ENCODE data around the gene GUCY2F. TPM values are rescaled to one million over a fixed set of nuclear protein-coding genes. Genes with fewer than 3 reads are reported as not detected.

GUCY2F gene
- total and polyA plus RNA-seq, 2 donors (not counting 3 experiments of a cell fraction or from before 2014, with no cell fraction given) = 0.01 TPM; not detected in 1

DNA sequence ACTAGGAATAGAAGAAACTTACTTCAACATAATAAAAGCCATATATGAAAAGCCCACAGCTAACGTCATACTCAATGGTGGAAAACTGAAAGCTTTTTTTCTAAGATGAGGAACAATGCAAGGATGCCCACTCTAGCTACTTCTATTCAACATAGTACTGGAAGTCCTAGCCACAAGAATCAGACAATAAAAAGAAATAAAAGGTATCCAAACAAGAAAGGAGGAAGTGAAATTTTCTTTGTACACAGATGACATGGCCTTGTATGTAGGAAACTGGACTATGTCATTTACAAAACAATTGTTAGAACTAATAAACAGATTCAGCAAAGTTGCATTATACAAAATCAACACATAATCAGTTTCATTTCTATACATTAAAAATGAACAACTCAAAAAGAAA, 29.2 kb upstream of the GUCY2F start:
- POLR2A ChIA-PET = no interaction called here
- intact Hi-C loops (cut with micrococcal nuclease) = no loop called here
- Histone ChIP-seq H3K4me2 (ENCODE audit: insufficient read depth, low read length) (no peak overlapping the region), H2AFZ (ENCODE audit: low read depth, low read length) (no peak overlapping the region), H3K9me1 (replicated peaks; ENCODE audit: control insufficient read depth, extremely low read depth, insufficient read depth, low read length) (no peaks in the 10 kb centered on the region), H3K9ac (replicated peaks; ENCODE audit: extremely low read depth, insufficient read depth, low read length) (no peak overlapping the region), H3K27me3 (ENCODE audit: control insufficient read depth in 2 of 2, insufficient read depth in 2 of 2, low read length in 2 of 2) (peaks cover 0 to 2% of the 10 kb centered on the region in 2 experiments), H4K20me1 (replicated peaks; ENCODE audit: control insufficient read depth, extremely low read depth, insufficient read depth, low read length) (no peaks in the 10 kb centered on the region), H3K4me3 (replicated peaks in 1 of 3; ENCODE audit: insufficient read depth in 1 of 3, low read depth in 1 of 3, low read length in 3 of 3) (no peak overlapping the region), H3K27ac (ENCODE audit: insufficient read depth, low read depth, low read length) (no peak overlapping the region), H3K9me3 (replicated peaks; ENCODE audit: control insufficient read depth, insufficient read depth, low read length) (no peaks in the 10 kb centered on the region), H3K79me2 (ENCODE audit: control insufficient read depth, insufficient read depth, low read length) (no peaks in the 10 kb centered on the region), H3K4me1 (ENCODE audit: control insufficient read depth, extremely low read depth, insufficient read depth, low read length) (no peaks in the 10 kb centered on the region), H3K36me3 (ENCODE audit: control insufficient read depth in 2 of 2, extremely low read depth in 1 of 2, insufficient read depth in 2 of 2, low read length in 2 of 2) (no peaks in the 10 kb centered on the region)
- TF ChIP-seq POLR2AphosphoS5 (IDR thresholded peaks at IDR 0.05; ENCODE audit: insufficient read depth, low read depth, low read length) (no peak), JUN (IDR thresholded peaks at IDR 0.05; ENCODE audit: borderline replicate concordance, insufficient read depth, insufficient read length, low read depth) (no peak), FOS (IDR thresholded peaks at IDR 0.05; ENCODE audit: borderline replicate concordance, insufficient read depth, low read length) (no peak), MYC (IDR thresholded peaks at IDR 0.05; ENCODE audit: low read depth, low read length) (no peak), CTCF (IDR thresholded peaks at IDR 0.05; ENCODE audit: extremely low read depth in 1 of 2, insufficient read depth in 1 of 2, low read depth in 1 of 2, low read length in 2 of 2) (no peak), EZH2 (IDR thresholded peaks at IDR 0.05; ENCODE audit: borderline replicate concordance, low read depth, low read length, severe bottlenecking) (no peak), POLR2A (IDR thresholded peaks at IDR 0.05; ENCODE audit: low read depth, low read length) (no peak), GATA2 (IDR thresholded peaks at IDR 0.05; ENCODE audit: insufficient read depth, insufficient read length, low read depth, low read length) (no peak)
- TF ChIP-seq, protein P1, sequence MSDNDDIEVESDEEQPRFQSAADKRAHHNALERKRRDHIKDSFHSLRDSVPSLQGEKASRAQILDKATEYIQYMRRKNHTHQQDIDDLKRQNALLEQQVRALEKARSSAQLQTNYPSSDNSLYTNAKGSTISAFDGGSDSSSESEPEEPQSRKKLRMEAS (IDR thresholded peaks at IDR 0.05; ENCODE audit: insufficient read depth, insufficient read length) = no peak
- FAIRE-seq (no peak), DNase-seq (ENCODE audit: low read depth, low spot score) (no peak)
- dilution Hi-C loops (cut with MboI; ENCODE audit: extremely low pct_ligation_motif_present, low sequenced_read_pairs) = no loop called here
- BruUV-seq (replicated peaks) = no TSS peak
- CTCF ChIA-PET = no interaction called here

Measured in endothelial cell of umbilical vein (primary cell).